Skeletal muscle tissue (tissue), 4 donors: ENCODE results near the gene NFAT5. TPM values are rescaled to one million over a fixed set of nuclear protein-coding genes. Genes with fewer than 3 reads are reported as not detected.
"Not testable (repeated sequence)": the region's sequence is repeated elsewhere in the genome, so short reads cannot be mapped to it uniquely, and the experiment has no call there.

Experiments used
- H3K27ac ChIP-seq: one replicate; pipeline ENCODE4 v1.7.0; 2013; ENCODE audit warnings: mild to moderate bottlenecking, low read depth, low read length, inconsistent platforms
- H3K27me3 ChIP-seq, 3 donors: one replicate each; pipeline ENCODE4 v1.7.0; 2013; ENCODE audit warnings: low read length in 3 of 3; ENCODE audit not compliant: control insufficient read depth in 3 of 3, insufficient read depth in 3 of 3
- H3K36me3 ChIP-seq, 3 donors: one replicate each; pipeline ENCODE4 v1.7.0; 2013; ENCODE audit warnings: low read length in 3 of 3; ENCODE audit not compliant: control insufficient read depth in 3 of 3, insufficient read depth in 3 of 3
- H3K4me1 ChIP-seq, 3 donors: one replicate each; pipeline ENCODE4 v1.7.0; 2013; ENCODE audit warnings: low read length in 3 of 3, mild to moderate bottlenecking in 3 of 3; ENCODE audit not compliant: control insufficient read depth in 3 of 3, insufficient read depth in 3 of 3
- H3K4me3 ChIP-seq, 3 donors: one replicate each; pipeline ENCODE4 v1.7.0; 2013; ENCODE audit warnings: low read length in 3 of 3
- H3K9ac ChIP-seq, 3 donors: one replicate each; pipeline ENCODE4 v1.7.0; 2013; ENCODE audit warnings: low read length in 3 of 3, mild to moderate bottlenecking in 3 of 3, moderate library complexity in 2 of 3, low read depth in 1 of 3
- H3K9me3 ChIP-seq, 3 donors: one replicate each; pipeline ENCODE4 v1.7.0; 2013; ENCODE audit warnings: low read length in 3 of 3; ENCODE audit not compliant: control insufficient read depth in 3 of 3
- total RNA-seq: library from RNA; depleted of rRNA; stranded (reverse); fragments of >200 nt; gene quantifications from one replicate; pipeline ENCODE4 v1.2.3, GENCODE V29; 2014
- donor health status: Osteomylitis.

Gene NFAT5, protein sequence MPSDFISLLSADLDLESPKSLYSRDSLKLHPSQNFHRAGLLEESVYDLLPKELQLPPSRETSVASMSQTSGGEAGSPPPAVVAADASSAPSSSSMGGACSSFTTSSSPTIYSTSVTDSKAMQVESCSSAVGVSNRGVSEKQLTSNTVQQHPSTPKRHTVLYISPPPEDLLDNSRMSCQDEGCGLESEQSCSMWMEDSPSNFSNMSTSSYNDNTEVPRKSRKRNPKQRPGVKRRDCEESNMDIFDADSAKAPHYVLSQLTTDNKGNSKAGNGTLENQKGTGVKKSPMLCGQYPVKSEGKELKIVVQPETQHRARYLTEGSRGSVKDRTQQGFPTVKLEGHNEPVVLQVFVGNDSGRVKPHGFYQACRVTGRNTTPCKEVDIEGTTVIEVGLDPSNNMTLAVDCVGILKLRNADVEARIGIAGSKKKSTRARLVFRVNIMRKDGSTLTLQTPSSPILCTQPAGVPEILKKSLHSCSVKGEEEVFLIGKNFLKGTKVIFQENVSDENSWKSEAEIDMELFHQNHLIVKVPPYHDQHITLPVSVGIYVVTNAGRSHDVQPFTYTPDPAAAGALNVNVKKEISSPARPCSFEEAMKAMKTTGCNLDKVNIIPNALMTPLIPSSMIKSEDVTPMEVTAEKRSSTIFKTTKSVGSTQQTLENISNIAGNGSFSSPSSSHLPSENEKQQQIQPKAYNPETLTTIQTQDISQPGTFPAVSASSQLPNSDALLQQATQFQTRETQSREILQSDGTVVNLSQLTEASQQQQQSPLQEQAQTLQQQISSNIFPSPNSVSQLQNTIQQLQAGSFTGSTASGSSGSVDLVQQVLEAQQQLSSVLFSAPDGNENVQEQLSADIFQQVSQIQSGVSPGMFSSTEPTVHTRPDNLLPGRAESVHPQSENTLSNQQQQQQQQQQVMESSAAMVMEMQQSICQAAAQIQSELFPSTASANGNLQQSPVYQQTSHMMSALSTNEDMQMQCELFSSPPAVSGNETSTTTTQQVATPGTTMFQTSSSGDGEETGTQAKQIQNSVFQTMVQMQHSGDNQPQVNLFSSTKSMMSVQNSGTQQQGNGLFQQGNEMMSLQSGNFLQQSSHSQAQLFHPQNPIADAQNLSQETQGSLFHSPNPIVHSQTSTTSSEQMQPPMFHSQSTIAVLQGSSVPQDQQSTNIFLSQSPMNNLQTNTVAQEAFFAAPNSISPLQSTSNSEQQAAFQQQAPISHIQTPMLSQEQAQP (N-terminal part only)
- 21.4 TPM for total RNA-seq

DNA sequence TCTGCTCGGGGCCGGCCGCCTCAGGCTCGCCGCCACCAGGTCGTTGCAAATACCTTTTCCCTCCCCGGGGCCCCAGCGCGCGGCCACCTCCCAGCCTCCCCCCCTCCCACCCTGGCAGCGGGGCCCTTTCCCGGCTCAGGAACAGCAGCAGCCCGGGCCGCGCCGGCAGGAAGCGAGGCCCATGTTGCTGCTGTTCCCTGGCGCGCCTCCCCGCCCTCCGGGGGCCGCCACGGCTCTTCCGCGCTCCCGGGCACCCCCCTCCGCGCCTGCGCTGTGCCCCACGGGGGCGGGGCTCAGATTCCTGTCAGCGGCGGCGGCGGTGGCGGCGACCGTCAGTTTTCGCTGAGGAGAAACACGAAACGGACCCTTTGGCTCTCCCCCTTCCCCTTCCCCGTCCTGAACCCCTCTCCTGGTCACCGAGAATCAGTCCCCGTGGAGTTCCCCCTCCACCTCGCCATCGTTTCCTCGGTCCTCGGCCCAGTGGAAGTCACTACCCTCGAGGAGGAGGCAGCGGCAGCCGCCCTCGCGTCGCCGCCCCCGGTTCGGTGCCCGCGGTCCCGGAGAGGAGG is at the start of gene NFAT5:
Gene NFAT5 (plus strand): TSS at position 296 of the 569 bp plus-strand sequence. CDS start 336 bp downstream, outside the sequence.
- Histone ChIP-seq H3K27ac (peak within 1 kb of the TSS; percentile 98), H3K36me3 (peaks cover 0 to 3% (median 0%) of the 10 kb centered on the region in 3 donors), H3K4me3 (peak within 1 kb of the TSS; percentile 87 to 88 (median 88)), H3K9ac (peak within 1 kb of the TSS; percentile 94 to 96 (median 94)), H3K4me1 (peaks cover 11 to 19% (median 14%) of the 10 kb centered on the region in 3 donors), H3K27me3 (no peaks in the 10 kb centered on the region), H3K9me3 (no peaks in the 10 kb centered on the region)

DNA sequence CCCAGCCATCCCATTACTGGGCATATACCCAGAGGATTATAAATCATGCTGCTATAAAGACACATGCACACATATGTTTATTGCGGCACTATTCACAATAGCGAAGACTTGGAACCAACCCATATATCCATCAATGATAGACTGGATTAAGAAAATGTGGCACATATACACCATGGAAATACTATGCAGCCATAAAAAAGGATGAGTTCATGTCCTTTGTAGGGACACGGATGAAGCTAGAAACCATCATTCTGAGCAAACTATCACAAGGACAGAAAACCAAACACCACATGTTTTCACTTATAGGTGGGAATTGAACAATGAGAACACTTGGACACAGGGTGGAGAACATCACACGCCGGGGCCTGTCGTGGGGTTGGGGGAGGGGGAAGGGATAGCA is 47.9 kb upstream of the NFAT5 start:
- not testable (repeated sequence) for H3K27me3 ChIP-seq, H3K27ac ChIP-seq, H3K9me3 ChIP-seq, H3K9ac ChIP-seq, H3K36me3 ChIP-seq, H3K4me1 ChIP-seq, H3K4me3 ChIP-seq

DNA sequence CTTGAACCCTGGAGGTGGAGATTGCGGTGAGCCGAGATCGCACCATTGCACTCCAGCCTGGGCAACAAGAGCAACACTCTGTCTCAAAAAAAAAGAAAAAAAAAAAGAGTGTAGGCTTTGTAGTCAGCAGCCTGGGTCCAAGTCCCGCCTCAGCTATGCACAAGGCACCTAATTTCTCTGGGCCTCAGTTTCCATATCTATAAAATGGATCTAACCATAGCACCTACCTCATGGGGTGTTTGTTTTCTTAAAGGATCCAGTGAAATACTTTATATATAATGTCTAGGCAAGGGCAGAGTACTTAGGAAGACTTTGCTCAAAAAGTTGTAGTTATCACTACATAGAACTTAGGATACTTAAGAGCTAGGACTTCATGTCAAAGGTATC is 45.4 kb upstream of the NFAT5 start:
- Histone ChIP-seq H3K4me1 (no peaks in the 10 kb centered on the region), H3K4me3 (no peak overlapping the region), H3K9me3 (no peaks in the 10 kb centered on the region), H3K36me3 (no peaks in the 10 kb centered on the region), H3K27ac (no peak overlapping the region), H3K9ac (no peak overlapping the region), H3K27me3 (no peaks in the 10 kb centered on the region)

DNA sequence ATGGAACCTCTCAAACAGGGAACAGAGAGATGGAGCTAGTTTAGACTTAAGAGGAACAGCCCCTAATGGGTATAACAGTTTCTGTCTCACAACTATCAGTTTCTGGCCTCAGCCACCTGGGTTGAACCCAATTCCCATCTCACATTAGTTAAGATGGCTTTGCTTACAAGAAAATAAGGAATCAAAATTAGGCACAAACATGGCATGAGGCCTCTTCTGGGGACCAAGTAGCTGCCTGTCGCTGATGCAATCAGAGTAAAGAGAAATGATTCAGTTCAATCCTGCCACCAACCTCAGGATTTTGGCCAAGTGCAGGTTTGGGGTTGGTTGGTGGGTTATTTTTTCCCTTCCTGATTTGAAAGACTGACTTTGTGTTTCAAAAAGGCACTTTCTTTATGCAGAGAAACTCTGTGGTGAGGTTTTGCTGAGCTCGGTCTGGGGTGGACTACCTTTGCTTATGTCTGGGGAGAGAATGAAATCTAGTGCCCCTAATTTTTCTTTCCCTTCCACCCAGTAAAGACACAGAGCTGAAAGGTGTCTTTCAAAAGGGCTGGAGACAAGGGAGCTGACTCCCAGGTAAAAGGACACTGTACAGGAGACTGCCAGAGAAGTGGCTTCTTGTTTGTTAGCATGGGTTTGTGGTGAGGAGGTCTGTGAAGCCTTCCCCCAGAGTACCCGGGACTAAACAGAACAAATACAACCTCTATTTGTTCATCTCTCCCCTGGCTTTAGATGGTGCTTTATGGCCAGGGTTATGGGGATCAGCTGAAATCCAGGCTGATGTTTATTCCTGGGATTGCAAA is 44.8 kb upstream of the NFAT5 start:
- H3K9me3 ChIP-seq: no peaks in the 10 kb centered on the region
- no peaks in the 10 kb centered on the region for H3K4me1 ChIP-seq
- no peak overlapping the region for H3K27ac ChIP-seq
- H3K4me3 ChIP-seq: no peak overlapping the region
- no peaks in the 10 kb centered on the region for H3K36me3 ChIP-seq
- no peak overlapping the region for H3K9ac ChIP-seq
- no peaks in the 10 kb centered on the region for H3K27me3 ChIP-seq

DNA sequence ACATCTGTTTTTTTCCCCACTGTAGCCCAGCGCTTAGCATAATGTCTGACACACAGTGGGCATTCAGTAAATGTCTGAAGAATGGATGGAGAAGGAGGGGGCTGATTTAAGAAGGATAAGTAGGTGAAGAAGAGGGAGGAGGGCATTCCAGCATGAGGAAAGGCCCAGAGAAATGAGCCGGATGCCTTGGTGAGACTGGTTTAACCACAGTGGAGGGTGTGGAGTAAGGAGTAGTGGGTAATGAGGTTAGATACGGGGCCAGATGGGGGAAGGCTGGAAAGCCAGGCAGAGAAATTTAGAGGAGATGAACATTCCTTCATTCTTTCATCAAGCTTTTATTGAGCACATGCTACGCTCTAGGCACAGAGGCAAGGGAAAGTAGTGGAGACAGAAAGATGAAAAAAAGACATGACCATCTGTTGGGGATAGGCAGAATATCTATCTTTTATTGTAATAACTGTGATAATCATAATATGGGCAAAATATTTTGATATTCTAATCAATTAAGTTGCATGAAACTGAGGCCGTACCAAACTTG is 43.7 kb upstream of the NFAT5 start:
- Histone ChIP-seq H3K36me3 (no peaks in the 10 kb centered on the region), H3K4me1 (no peaks in the 10 kb centered on the region), H3K9ac (no peak overlapping the region), H3K9me3 (no peaks in the 10 kb centered on the region), H3K4me3 (no peak overlapping the region), H3K27ac (no peak overlapping the region), H3K27me3 (no peaks in the 10 kb centered on the region)

DNA sequence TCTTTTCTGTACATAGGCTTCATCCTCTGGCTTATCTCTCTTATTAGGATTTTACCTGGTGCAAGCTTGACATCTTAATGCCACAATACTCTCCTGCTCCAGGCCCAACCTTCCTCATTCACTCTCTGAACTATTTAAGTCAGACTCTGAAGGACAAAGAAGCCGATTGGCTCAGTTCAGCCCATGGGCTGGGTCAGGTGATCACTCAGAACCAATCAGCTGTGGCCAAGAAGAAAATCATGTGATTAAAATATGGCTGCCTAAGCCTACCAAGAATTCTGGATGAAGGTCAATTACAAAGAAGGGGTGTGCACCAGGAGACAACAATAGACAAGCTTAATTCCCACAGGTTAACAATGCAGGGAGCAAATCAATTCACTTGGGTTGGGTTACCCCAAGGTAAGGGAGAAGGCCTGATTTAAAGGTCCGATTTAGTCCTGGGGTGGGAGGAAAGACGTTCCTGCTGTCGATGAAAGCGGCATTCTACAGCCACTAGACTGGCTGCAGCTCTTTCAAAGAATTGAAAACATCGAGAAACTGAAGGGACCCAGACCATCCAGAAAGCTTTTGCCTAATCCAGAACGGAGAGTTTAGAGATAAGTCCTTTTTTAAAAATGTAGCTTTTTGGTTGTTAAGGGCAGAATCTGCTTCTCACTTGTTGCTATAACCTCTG is 42.9 kb upstream of the NFAT5 start:
- Histone ChIP-seq H3K9me3 (no peaks in the 10 kb centered on the region), H3K4me3 (no peak overlapping the region), H3K9ac (no peak overlapping the region), H3K27ac (no peak overlapping the region), H3K27me3 (no peaks in the 10 kb centered on the region), H3K4me1 (no peaks in the 10 kb centered on the region), H3K36me3 (no peaks in the 10 kb centered on the region)

DNA sequence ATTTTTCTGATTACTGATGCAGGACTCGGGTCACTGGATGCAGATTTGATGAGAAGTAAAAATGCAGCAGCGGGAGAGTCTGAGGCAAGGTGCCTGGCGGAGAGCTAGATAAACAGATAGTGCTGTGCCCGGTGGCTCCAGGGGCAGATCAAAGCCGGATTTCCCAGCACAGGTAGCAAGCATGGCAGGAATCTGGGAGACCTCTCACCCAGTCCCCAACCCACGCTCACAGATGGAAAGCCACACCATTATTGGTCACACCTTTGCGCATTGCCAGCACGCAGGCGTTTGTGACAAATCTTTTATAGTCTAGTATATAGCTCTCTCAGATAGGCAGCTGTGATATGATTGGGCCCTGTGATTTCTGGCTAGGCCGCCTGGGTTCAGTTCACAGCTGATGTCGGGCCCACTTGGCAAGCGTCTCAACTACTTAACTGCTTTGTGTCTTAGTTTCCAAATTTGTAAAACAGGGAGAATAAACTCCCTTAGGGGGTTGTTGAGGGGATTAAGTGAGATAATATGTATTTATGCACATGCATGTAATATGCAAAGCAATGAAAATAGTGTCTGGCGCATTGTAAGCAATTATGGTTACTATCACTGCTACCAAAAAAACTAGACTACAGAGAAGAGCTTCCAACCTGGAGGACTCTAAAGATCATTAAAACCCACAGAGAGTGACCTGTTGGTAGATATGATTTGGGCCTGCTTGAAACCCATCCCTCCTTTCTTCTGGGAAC is 42.0 kb upstream of the NFAT5 start:
- no peaks in the 10 kb centered on the region for H3K27me3 ChIP-seq
- no peaks in the 10 kb centered on the region for H3K9me3 ChIP-seq
- H3K27ac ChIP-seq: no peak overlapping the region
- no peaks in the 10 kb centered on the region for H3K36me3 ChIP-seq
- no peak overlapping the region for H3K4me3 ChIP-seq
- H3K4me1 ChIP-seq: no peaks in the 10 kb centered on the region
- no peak overlapping the region for H3K9ac ChIP-seq

DNA sequence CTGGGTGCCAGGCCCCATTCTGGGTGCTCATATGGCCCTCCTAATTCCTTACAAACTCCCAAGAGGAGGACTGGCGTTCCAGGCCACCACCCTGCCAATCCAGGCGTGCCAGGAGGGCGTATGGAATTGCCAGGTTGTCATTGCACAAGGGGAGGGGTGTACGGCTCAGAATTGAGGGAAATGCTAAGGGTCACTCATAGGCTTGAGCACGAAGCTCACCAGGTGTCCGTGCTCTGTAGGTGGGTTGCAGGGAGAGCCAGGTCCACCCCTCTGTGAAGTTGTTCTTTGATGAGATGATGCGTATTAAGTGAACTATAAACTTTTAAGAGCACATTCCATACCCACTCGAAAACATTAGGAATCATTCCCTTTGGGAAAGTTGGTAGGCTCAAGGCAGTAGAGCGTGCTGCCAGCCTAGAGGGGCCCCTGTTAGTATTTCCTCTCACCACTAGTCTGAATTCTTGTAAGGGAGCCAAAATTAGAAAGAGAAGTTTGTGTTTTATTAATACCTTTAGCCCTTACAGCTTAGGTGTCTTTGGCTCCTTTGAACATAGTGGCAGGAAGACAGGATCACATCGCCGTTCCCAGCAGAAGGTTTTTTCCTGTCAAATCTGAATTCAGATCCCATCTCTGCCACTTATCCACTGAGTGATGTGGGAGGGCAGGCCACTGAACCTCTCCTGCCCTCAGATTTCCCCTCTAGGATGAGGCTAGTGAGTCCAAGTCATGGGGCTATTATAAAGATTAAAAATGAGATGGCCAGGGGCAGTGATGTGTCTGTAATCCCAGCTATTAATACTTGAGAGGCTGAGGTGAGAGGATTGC is 38.7 kb upstream of the NFAT5 start:
- no peak overlapping the region for H3K27ac ChIP-seq
- no peak overlapping the region for H3K4me3 ChIP-seq
- no peaks in the 10 kb centered on the region for H3K36me3 ChIP-seq
- peaks cover 4 to 6% (median 6%) of the 10 kb centered on the region in 3 donors for H3K4me1 ChIP-seq
- no peaks in the 10 kb centered on the region for H3K9me3 ChIP-seq
- H3K27me3 ChIP-seq: no peaks in the 10 kb centered on the region
- no peak overlapping the region for H3K9ac ChIP-seq
